GM19238 (cell line): ENCODE results near the gene SELENON.

Experiments used
- DNase-seq: peaks from one replicate; pipeline ENCODE4 v3.0.0; 2011; ENCODE audit warnings: low spot score; ENCODE audit not compliant: insufficient read length

The SELENON gene

DNA sequence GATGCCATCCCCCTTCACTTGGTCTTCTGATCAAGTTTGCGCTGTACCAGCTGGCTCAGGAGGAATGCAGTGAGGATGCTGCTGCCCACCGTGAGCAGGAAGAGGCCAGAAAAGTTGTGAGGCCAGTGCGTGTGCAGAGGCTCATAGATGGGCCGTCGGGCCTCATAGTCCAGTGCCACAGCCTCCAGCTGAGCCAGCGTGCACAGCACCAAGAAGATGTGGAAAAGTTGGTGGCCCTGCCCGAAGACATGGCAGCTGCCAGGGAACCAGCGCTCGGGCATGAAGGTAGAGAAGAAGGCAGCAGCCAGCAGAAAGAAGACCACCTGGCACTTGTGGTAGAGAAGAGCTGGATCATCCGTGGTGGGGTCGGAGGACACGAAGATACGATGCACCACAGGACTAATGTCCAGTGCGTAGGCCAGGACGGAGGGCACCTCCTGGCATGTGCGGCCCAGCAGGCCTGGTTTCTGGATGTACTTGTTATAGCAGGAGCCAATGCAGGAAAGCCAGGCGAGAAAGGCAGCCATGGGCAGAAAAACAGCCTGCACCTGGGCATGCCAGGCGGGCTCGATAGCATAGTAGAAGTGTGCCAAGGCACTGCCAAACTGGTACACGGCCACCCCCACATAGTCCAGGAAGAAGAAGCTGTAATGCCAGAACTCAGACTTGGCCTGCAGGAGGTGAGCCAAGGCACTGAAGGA, 62.9 kb downstream of the SELENON start:
- DNase-seq, result no peak

GRCh38 chr1:25863486-25864262, 63.7 kb downstream of the SELENON start:
- no peak for DNase-seq

DNA sequence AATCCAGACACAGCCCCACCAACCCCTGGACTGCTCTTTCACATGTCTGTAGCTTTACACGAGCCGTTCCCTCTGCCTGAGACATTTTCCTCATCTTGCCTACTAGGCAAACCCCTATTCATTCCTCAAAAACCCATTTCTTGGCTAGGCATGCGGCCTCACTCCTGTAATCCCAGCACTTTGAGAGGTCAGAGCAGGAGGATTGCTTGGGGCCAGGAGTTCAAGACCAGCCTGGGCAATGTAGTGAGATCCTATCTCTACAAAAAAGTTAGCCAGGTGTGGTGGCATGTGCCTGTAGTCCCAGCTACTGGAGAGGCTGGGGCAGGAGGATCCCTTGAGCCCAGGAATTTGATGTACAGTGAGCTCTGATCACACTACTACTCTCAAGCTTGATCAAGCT, 64.4 kb downstream of the SELENON start:
- no peak for DNase-seq

GRCh38 chr1:25866288-25866687, 66.3 kb downstream of the SELENON start:
- DNase-seq, result no peak

- no peak for DNase-seq
Observed at GRCh38 chr1:25867210-25867991, 67.4 kb downstream of the SELENON start.
